Measurements from ENCODE around the gene CCDC83. TPM values are rescaled to one million over a fixed set of nuclear protein-coding genes. Genes with fewer than 3 reads are reported as not detected.

The CCDC83 gene
- total RNA-seq, 1 donor from 2014 or later, result not detected

DNA sequence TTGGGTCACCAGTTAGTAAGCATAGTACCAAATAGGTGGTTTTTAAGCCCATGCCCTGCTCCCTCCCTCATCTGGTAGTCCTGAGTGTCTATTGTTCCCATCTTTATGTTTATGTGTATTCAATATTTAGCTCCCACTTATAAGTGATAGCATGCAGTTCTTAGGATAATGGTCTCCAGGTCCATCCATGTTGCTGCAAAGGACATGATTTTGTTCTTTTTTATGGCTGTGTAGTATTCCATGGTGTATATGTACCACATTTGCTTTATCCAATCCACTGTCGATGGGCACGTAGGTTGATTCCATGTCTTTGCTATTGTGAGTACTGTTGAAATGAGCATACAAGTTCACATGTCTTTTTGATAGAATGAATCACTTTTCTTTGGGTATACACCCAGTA lies 26.0 kb upstream of the CCDC83 start:
- H3K4me3 Mint-ChIP-seq, result no peak overlapping the region

DNA sequence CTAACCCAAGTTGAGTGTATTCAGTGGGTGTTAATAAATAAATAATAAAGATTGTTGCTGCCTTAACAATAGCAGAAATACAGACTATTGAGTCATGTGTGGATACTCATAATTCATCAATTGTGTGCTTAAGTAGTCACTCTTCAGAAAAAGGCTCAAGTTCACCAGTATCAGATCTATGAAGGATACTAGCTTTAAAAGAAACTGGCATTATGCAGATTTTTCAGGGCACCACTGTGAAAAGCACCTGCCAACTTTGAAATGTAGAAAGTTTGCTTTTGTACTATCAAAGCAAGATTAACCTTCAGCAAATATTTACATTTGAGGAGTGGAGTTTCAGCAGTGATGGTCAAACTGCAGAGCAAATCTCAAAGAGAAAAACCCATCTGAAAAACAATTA lies 24.1 kb upstream of the CCDC83 start:
- Mint-ChIP-seq H3K36me3 (no peaks in the 10 kb centered on the region), H3K4me3 (no peak overlapping the region), H3K27ac (no peak overlapping the region), H3K27me3 (ENCODE audit: insufficient read depth, low read depth) (peaks cover 2% of the 10 kb centered on the region), H3K9me3 (peaks cover 3% of the 10 kb centered on the region), H3K4me1 (peaks cover 4% of the 10 kb centered on the region)
- no peaks in the 10 kb centered on the region for H3K27me3 ChIP-seq
- no peak overlapping the region for H3K9ac ChIP-seq
- H3K4me3 ChIP-seq, result no peak overlapping the region
- no peak overlapping the region for H2AFZ ChIP-seq (replicated peaks)
- no peak overlapping the region for H3K27ac ChIP-seq
- no peaks in the 10 kb centered on the region for H3K36me3 ChIP-seq
- no peaks in the 10 kb centered on the region for H4K20me1 ChIP-seq (ENCODE audit: low read depth)
- TF ChIP-seq, protein P1, sequence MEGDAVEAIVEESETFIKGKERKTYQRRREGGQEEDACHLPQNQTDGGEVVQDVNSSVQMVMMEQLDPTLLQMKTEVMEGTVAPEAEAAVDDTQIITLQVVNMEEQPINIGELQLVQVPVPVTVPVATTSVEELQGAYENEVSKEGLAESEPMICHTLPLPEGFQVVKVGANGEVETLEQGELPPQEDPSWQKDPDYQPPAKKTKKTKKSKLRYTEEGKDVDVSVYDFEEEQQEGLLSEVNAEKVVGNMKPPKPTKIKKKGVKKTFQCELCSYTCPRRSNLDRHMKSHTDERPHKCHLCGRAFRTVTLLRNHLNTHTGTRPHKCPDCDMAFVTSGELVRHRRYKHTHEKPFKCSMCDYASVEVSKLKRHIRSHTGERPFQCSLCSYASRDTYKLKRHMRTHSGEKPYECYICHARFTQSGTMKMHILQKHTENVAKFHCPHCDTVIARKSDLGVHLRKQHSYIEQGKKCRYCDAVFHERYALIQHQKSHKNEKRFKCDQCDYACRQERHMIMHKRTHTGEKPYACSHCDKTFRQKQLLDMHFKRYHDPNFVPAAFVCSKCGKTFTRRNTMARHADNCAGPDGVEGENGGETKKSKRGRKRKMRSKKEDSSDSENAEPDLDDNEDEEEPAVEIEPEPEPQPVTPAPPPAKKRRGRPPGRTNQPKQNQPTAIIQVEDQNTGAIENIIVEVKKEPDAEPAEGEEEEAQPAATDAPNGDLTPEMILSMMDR (IDR thresholded peaks at IDR 0.05), result no peak
- TF ChIP-seq EZH2 (IDR thresholded peaks at IDR 0.05) (no peak), EZH2phosphoT487 (IDR thresholded peaks at IDR 0.05) (no peak)
- H3K79me2 ChIP-seq (ENCODE audit: low read depth), result no peaks in the 10 kb centered on the region
- no peaks in the 10 kb centered on the region for H3K4me1 ChIP-seq
- DNase-seq (ENCODE audit: low spot score), result no peak
- no peak overlapping the region for H3K4me2 ChIP-seq
- H3K9me3 ChIP-seq (ENCODE audit: low read depth), result no peaks in the 10 kb centered on the region
- no peaks in the 10 kb centered on the region for H3F3A ChIP-seq (ENCODE audit: low read depth)

More for the DNA sequence above, 26.0 kb upstream of the CCDC83 start:
- Histone ChIP-seq H3K27ac (no peak overlapping the region), H2AFZ (replicated peaks) (no peak overlapping the region), H3K4me1 (no peaks in the 10 kb centered on the region), H3F3A (ENCODE audit: low read depth) (no peaks in the 10 kb centered on the region), H3K79me2 (ENCODE audit: low read depth) (no peaks in the 10 kb centered on the region), H3K4me2 (no peak overlapping the region), H3K36me3 (no peaks in the 10 kb centered on the region), H3K9ac (no peak overlapping the region), H3K27me3 (no peaks in the 10 kb centered on the region), H4K20me1 (ENCODE audit: low read depth) (no peaks in the 10 kb centered on the region), H3K9me3 (ENCODE audit: low read depth) (no peaks in the 10 kb centered on the region), H3K4me3 (no peak overlapping the region)
- Mint-ChIP-seq H3K4me1 (peaks cover 4% of the 10 kb centered on the region), H3K27ac (no peak overlapping the region), H3K9me3 (no peaks in the 10 kb centered on the region), H3K36me3 (no peaks in the 10 kb centered on the region), H3K27me3 (ENCODE audit: insufficient read depth, low read depth) (peaks cover 2% of the 10 kb centered on the region)
- TF ChIP-seq EZH2 (IDR thresholded peaks at IDR 0.05) (no peak), EZH2phosphoT487 (IDR thresholded peaks at IDR 0.05) (no peak)
- TF ChIP-seq, protein P1 (IDR thresholded peaks at IDR 0.05), result no peak
- no peak for DNase-seq (ENCODE audit: low spot score)

DNA sequence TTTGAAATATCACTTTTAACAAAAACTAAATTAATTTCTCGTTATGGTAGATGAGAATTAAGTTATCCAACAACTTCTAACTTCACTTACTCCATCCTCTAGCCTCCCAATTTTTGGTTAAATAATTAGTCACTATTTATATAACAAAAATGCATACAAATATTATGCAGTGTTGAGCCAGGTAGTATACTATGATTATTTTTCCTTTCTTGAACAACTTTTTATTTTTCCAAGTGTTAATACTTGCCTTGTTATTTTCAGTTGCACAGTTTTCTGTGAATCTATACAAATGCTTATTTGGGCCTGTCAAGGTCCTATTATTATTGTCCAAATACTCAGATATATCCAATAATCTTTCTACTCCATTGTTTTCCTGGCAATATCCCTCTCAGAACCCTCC lies 19.9 kb upstream of the CCDC83 start:
- H3K36me3 Mint-ChIP-seq, result no peaks in the 10 kb centered on the region
- peaks cover 5% of the 10 kb centered on the region for H3K9me3 Mint-ChIP-seq
- H3K4me1 Mint-ChIP-seq, result no peaks in the 10 kb centered on the region
- H3K27ac ChIP-seq, result no peak overlapping the region
- H3K4me3 Mint-ChIP-seq, result no peak overlapping the region
- H3K4me1 ChIP-seq, result no peaks in the 10 kb centered on the region
- TF ChIP-seq EZH2phosphoT487 (IDR thresholded peaks at IDR 0.05), result no peak
- TF ChIP-seq EZH2 (IDR thresholded peaks at IDR 0.05), result no peak
- TF ChIP-seq, protein P1 (IDR thresholded peaks at IDR 0.05), result no peak
- no peak overlapping the region for H3K4me3 ChIP-seq
- no peaks in the 10 kb centered on the region for H3K79me2 ChIP-seq (ENCODE audit: low read depth)
- H3K9me3 ChIP-seq (ENCODE audit: low read depth), result no peaks in the 10 kb centered on the region
- H2AFZ ChIP-seq (replicated peaks), result no peak overlapping the region
- H3K27me3 ChIP-seq, result no peaks in the 10 kb centered on the region
- no peak overlapping the region for H3K9ac ChIP-seq
- H3K27ac Mint-ChIP-seq, result no peak overlapping the region
- no peaks in the 10 kb centered on the region for H3K36me3 ChIP-seq
- H3K4me2 ChIP-seq, result no peak overlapping the region
- no peak for DNase-seq (ENCODE audit: low spot score)
- H3F3A ChIP-seq (ENCODE audit: low read depth), result no peaks in the 10 kb centered on the region
- H3K27me3 Mint-ChIP-seq (ENCODE audit: insufficient read depth, low read depth), result no peaks in the 10 kb centered on the region
- H4K20me1 ChIP-seq (ENCODE audit: low read depth), result no peaks in the 10 kb centered on the region

All from neural progenitor cell (in vitro differentiated cells).